ENCODE data around the gene CTNNA3. TPM values are rescaled to one million over a fixed set of nuclear protein-coding genes. Genes with fewer than 3 reads are reported as not detected.

Gene CTNNA3
- polyA plus RNA-seq, 1 donor from 2014 or later = 0.14 TPM

DNA sequence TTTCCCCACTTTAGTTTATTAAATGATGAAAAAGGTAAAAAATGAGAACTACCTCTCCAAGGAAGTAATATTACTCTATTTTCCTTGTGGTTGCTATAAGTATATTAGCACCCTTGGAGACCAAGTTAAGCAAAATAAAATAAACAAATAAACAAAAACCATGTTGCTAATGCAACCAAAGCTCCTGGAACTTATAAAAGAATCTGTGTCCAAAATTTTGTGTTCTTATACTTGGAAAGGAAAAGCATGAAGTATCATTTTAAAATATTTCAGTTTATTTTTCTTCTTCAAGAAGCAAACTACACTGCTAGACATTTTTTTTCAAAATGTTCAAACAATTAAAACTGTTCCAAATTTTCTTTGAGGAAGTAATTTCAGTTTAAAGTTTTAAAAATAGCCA is 1212.0 kb downstream of the CTNNA3 start:
- Histone ChIP-seq H3K9me2 (ENCODE audit: insufficient read depth, low read length) (no peaks in the 10 kb centered on the region), H3K79me2 (replicated peaks; ENCODE audit: insufficient read depth, low read length) (no peaks in the 10 kb centered on the region), H3K4me3 (ENCODE audit: low read length) (no peak overlapping the region), H3F3A (ENCODE audit: insufficient read depth, low read length, poor library complexity, severe bottlenecking) (no peaks in the 10 kb centered on the region), H3K4me2 (ENCODE audit: low read length) (no peak overlapping the region), H3K9ac (ENCODE audit: low read length) (no peak overlapping the region), H4K20me1 (ENCODE audit: insufficient read depth) (no peaks in the 10 kb centered on the region), H3K27ac (ENCODE audit: low read length) (no peak overlapping the region), H3K36me3 (ENCODE audit: insufficient read depth, low read length) (no peaks in the 10 kb centered on the region), H3K9me3 (ENCODE audit: low read length) (no peaks in the 10 kb centered on the region), H3K27me3 (ENCODE audit: insufficient read depth, low read depth, low read length) (no peaks in the 10 kb centered on the region), H2AFZ (ENCODE audit: low read depth, low read length) (no peak overlapping the region)
- TF ChIP-seq SMC3 (conservative IDR thresholded peaks at IDR 0.05; ENCODE audit: poor library complexity) = no peak
- TF ChIP-seq EP300 (conservative IDR thresholded peaks at IDR 0.05; ENCODE audit: poor library complexity, severe bottlenecking) = no peak
- TF ChIP-seq, protein P1, sequence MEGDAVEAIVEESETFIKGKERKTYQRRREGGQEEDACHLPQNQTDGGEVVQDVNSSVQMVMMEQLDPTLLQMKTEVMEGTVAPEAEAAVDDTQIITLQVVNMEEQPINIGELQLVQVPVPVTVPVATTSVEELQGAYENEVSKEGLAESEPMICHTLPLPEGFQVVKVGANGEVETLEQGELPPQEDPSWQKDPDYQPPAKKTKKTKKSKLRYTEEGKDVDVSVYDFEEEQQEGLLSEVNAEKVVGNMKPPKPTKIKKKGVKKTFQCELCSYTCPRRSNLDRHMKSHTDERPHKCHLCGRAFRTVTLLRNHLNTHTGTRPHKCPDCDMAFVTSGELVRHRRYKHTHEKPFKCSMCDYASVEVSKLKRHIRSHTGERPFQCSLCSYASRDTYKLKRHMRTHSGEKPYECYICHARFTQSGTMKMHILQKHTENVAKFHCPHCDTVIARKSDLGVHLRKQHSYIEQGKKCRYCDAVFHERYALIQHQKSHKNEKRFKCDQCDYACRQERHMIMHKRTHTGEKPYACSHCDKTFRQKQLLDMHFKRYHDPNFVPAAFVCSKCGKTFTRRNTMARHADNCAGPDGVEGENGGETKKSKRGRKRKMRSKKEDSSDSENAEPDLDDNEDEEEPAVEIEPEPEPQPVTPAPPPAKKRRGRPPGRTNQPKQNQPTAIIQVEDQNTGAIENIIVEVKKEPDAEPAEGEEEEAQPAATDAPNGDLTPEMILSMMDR (IDR thresholded peaks at IDR 0.05; ENCODE audit: poor library complexity, severe bottlenecking) = no peak
- no peak for TF ChIP-seq TAF1 (IDR thresholded peaks at IDR 0.05; ENCODE audit: low read depth)
- TF ChIP-seq MXI1 (conservative IDR thresholded peaks at IDR 0.05; ENCODE audit: poor library complexity, severe bottlenecking) = no peak
- TF ChIP-seq POLR2AphosphoS5 (IDR thresholded peaks at IDR 0.05) = no peak
- no peak for TF ChIP-seq RAD21 (conservative IDR thresholded peaks at IDR 0.05)
- no peak for TF ChIP-seq REST (IDR thresholded peaks at IDR 0.05; ENCODE audit: borderline replicate concordance)
- no peak for TF ChIP-seq EZH2 (IDR thresholded peaks at IDR 0.05; ENCODE audit: borderline replicate concordance, insufficient read depth, low read length, poor library complexity, severe bottlenecking)

DNA sequence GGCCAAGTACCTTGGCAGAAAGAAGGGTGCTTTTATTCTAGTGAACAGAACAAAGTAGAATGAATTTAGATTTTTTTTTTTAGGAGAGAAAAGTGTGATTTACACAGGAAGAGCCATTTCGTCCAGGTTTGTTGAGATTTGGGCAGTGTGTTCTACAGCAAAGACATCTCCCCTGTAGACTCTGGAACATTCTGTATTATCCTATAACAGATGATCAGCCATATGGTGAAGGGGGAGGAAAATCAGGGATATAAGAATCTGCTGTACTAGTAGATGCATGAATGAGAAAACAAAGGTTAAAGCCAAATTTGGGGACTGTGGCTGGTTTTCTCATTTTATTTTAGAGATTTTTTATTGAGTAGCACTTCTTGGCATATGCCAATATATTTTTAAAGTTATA is 1223.8 kb downstream of the CTNNA3 start:
- H3K79me2 ChIP-seq (replicated peaks; ENCODE audit: insufficient read depth, low read length) = no peaks in the 10 kb centered on the region
- no peaks in the 10 kb centered on the region for H3F3A ChIP-seq (ENCODE audit: insufficient read depth, low read length, poor library complexity, severe bottlenecking)
- no peaks in the 10 kb centered on the region for H3K9me3 ChIP-seq (ENCODE audit: low read length)
- H3K9ac ChIP-seq (ENCODE audit: low read length) = no peak overlapping the region
- TF ChIP-seq RAD21 (conservative IDR thresholded peaks at IDR 0.05) (no peak), EP300 (conservative IDR thresholded peaks at IDR 0.05; ENCODE audit: poor library complexity, severe bottlenecking) (no peak), SMC3 (conservative IDR thresholded peaks at IDR 0.05; ENCODE audit: poor library complexity) (no peak), REST (IDR thresholded peaks at IDR 0.05; ENCODE audit: borderline replicate concordance) (no peak), MXI1 (conservative IDR thresholded peaks at IDR 0.05; ENCODE audit: poor library complexity, severe bottlenecking) (no peak), EZH2 (IDR thresholded peaks at IDR 0.05; ENCODE audit: borderline replicate concordance, insufficient read depth, low read length, poor library complexity, severe bottlenecking) (no peak), TAF1 (IDR thresholded peaks at IDR 0.05; ENCODE audit: low read depth) (no peak), POLR2AphosphoS5 (IDR thresholded peaks at IDR 0.05) (no peak)
- TF ChIP-seq, protein P1 (IDR thresholded peaks at IDR 0.05; ENCODE audit: poor library complexity, severe bottlenecking) = no peak
- H3K27me3 ChIP-seq (ENCODE audit: insufficient read depth, low read depth, low read length) = no peaks in the 10 kb centered on the region
- no peak overlapping the region for H3K4me3 ChIP-seq (ENCODE audit: low read length)
- H3K9me2 ChIP-seq (ENCODE audit: insufficient read depth, low read length) = no peaks in the 10 kb centered on the region
- no peak overlapping the region for H2AFZ ChIP-seq (ENCODE audit: low read depth, low read length)
- H4K20me1 ChIP-seq (ENCODE audit: insufficient read depth) = no peaks in the 10 kb centered on the region
- H3K27ac ChIP-seq (ENCODE audit: low read length) = no peak overlapping the region
- no peak overlapping the region for H3K4me2 ChIP-seq (ENCODE audit: low read length)
- no peaks in the 10 kb centered on the region for H3K36me3 ChIP-seq (ENCODE audit: insufficient read depth, low read length)
